Stromal cell of bone marrow (primary cell): ENCODE data around the gene UBE2E2.

Experiments used
- DNase-seq: peaks from one replicate; pipeline ENCODE4 v3.0.0-alpha.2; 2012; ENCODE audit warnings: low read depth

The UBE2E2 gene

DNA sequence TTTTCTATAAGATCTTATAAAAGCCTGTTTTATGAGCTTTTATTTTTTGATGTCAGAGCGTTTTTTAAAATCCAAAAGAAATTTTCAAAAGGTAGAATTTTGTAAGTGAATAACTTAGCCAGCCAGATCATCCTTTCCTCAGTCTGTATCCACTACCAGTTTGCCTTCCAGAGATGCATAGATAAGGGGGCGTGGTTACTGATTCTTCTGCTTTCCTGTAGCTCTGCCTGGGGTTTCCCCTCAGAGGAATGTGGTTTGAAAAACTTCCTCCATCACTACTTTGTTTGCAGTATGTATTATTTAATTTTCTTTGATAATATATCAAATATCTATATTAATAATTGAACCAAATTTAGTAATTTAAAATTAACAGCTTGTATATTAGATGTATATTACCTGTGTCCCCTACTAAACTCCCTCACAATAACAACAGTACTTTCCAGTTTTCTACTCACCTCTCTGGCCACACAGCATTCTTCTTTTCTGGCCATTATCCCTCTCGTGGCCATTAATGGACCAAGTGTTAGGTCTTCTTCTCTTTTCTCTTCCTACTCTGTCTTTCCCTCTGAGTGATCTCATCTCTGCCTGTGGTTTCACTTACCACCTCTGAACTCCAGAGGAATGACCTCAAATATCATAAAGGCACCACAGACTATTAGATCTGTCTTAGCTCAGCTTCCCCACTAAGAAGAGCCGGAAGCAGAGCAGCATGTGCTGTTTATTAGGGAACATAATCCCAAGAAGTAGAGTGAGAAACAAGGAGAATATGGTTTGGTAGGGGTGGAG is 239.7 kb downstream of the UBE2E2 start:
- DNase-seq = peak; percentile 13

DNA sequence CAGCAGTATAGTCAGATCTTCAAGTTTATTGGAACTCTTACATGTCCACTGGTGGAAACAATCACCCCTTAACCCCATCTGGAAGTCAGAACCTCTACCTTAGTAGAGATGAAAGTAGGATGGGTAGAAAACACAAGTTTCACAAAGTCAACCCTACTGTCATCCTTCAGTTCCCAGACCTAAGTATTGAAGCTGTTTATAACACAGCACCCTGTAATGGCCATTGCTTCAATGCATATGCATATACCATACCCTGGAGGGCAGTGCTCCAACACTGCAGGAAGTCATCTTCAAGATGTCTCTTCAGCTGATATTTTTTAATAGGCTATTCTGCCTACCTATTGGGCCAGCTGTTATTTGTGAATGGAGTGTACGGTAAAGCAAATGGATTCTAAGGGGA is 241.3 kb downstream of the UBE2E2 start:
- no peak for DNase-seq

DNA sequence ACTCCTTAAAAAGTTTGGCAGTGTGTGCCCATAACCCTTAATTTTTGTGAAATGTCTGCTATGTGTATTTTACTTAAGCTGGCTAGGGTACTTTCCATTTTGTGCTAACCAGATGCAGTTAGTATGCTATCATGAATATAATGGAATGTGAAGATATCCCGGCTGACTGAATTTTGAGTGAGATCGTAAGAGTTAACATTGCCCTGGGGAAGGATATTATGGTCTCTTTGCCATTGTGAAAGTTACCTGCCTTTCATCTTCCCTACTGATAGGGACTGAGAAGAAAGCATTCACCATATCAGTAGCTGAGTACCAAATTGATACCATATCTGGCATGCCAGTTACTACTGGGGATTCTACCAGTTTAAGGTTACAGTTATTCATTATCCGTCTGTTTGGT is 243.2 kb downstream of the UBE2E2 start:
- no peak for DNase-seq

DNA sequence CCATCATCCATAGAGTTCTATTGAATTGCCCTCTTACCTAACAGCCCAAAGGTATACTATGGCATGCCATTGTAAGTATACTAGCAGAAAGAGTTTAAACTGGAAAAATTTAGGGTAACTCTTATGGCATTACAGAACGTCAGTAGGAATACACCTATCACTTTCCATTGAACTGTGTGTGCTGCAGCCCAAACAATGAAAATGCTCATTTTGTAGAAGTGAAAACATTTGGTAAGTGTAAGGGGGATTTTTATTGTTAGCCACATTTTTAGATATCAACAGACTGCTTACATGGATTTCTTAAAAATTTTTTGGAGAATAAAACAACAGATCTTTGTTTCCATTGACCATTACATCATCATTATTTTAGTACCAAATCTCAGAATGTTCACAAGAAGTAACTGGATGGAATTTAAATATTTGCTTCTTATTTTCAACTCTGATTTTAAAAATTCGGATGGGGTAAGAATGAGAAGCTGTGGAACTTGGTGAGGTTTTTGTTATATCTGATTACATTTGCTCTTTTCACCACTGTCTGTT is 245.9 kb downstream of the UBE2E2 start:
- DNase-seq = no peak

DNA sequence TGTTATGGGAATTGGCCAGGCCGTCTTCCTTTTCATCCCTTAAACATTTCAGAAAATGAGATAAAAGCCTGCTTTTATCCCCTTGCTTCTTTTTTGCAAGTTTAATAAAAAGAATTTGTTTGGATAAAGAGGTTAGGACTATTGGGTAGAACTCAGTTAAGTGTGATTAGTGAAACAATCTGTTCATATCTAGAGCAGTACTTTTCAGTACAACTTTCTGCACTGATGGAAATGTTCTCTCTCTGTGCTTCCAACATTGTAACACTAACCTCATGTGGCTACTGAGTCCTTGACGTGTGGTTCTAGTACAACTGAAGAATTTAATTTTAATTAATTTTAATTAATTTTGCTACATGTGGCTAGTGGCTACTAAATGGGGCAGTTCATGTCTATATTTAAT is 246.9 kb downstream of the UBE2E2 start:
- no peak for DNase-seq

DNA sequence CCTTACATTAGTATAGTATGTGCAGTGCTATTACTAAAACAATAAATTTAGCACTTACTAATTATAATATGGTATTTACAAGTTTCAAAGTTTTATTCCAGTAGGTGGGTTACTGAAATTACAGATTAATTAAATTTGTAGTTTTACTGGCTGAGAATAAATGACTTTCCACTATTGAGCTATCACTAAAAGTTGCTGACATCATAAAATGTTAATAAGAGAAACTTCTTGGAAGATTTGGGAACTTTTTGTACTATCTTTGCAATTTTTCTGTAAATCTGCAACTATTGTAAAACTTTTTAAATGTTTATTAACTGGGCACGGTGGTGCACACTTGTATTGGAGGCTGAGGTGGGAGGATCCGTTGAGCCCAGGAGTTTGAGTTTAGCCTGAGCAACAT is 247.7 kb downstream of the UBE2E2 start:
- DNase-seq = no peak

DNA sequence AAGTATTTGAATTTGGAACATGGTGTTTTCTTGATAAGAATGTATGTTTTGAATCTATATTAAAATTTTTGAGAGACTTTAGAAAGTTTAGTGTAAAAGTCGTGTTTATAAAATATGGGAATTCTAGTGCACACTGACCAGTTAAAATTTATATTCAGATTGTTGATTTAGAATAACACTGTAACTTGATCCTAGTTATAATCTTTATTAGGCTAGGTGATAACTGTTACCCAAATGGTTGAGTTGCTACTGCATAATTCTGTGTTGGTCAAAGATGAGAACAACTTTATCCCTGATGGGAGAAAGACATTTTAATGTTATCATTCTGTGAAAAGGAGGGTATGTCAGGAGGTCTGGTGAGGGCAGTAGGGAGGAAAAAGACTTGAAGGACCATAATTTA is 249.3 kb downstream of the UBE2E2 start:
- no peak for DNase-seq

DNA sequence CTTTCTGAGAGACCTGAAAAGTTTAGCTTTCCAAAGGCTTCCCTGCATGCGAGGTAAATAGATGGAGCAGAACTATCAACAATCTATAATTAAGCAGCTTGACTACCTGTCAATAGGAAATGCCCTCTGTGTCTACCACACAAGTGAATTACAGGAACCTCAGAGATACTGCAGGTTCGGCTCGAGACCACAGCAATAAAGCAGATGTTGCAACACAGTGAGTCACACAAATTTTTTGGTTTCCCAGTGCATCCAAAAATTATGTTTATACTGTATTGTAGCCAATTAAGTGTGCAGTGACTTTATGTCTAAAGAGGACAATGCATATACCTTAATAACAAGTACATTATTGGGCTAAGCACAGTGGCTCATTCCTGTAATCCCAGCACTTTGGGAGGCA is 252.0 kb downstream of the UBE2E2 start:
- peak; percentile 69 for DNase-seq

DNA sequence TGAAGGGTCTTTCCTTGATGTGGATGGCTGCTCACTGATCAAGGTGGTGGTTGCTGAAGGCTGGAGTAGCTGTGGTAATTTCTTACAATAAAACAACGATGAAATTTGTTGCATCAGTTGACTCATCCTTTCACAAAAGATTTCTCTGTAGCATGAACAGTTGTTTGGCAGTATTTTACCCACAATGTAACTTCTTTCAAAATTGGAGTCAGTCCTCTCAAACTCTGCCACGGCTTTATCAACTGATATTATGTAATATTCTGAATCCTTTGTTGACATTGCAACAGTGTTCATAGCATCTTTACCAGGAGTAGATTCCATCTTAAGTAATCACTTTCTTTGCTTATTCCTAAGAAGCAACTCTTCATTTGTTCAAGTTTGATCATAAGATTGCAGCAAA is 252.6 kb downstream of the UBE2E2 start:
- peak; percentile 75 for DNase-seq

DNA sequence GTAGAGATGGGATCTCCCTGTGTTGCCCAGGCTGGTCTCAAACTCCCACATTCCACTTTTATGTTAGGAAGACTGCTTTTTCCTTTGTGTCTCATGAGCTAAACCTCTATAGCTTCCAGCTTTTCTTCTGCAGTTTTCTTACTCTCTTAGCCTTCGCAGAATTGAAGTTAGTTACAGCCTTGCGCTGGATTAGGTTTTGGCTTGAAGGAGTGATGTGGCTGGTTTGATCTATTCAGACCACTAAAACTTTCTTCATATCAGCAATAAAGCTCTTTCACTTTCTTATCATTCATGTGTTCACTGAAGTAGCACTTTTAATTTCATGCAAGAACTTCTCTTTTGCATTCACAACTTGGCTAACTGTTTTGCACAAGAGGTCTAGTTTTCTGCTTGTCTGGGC is 254.6 kb downstream of the UBE2E2 start:
- DNase-seq = no peak

DNA sequence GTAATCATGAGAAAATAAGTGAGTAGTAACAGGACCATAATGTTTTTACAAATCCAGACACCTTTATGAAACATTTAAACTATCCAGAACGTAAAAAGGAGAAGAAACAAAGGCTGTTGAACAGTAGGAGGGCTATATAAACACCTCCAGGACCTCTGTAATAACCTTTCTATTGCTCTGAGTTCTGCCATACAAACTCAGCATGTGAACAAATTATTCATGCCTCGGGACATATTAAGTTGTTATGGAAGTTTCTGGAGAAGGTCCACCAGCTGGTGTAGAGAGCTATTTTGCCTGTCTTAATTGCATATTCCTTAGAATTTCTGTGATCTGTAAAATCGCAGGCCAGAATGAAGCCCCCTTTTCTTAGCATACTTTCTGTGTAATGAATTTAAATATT is 256.3 kb downstream of the UBE2E2 start:
- DNase-seq = no peak

DNA sequence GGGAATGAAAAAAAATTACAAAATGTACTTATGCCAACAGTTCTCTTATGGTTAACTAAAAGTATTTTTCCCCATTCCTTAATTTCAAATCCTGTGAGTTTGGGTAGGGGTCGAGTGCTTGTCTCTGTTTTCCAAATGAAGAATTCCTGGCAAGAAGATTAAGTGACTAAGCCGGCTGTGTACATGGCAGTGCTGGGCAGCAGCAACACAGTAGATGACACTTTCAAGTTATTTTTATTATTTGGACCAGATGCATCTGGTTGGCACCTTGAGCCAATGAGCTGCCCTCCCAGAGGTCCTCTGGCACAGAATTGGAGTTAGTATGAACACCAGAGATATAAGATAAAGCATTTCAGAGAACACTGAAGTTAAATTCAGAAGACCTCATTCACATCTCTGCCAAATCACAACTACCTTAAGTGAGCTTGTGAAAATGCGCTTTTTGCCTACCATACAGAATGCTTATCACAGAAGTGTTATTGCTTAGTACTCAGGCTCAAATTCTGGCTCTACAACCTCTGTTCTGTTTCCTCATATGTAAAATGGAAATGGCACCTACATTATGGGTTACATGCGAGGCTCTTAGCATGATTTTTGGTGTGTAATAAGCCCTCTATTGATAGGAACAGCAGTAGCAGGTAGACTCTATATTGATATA is 256.9 kb downstream of the UBE2E2 start:
- no peak for DNase-seq

DNA sequence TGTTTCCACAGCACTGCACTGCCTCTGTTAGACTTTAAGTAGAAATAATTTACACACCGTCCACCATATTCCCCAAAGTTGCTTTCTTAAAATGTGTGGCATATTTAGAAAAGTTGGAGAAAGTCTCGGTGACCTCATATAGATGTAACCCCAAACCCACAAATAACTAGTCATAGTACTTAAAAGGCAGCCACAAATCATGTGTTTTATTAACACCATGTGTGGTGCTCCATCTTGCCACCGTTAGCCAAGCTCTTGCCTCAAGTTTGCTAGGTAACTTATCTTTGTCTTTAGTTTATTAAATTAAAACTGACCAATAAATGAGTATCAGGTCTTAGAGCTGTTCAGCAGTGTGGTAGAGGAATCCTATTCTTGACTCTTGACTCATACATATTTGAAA is 257.9 kb downstream of the UBE2E2 start:
- peak; percentile 15 for DNase-seq

DNA sequence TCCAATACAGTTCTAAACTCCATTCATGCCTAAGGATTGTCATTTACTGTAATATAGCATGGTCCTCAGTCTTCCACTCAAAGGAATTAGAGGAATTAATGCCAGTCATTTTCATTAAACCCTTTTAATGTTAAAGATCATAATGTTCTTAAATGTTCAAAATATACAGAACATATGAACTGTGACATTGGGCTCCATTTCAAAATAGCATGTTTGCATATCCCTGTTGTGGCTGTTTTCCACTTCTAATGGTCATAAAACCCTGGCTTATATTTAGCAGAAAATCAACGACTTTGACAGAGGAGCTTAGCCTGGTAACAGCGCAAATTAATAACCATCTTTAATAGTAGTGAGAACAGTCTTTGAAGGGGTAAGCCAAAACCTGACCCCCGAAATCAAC is 260.7 kb downstream of the UBE2E2 start:
- no peak for DNase-seq

DNA sequence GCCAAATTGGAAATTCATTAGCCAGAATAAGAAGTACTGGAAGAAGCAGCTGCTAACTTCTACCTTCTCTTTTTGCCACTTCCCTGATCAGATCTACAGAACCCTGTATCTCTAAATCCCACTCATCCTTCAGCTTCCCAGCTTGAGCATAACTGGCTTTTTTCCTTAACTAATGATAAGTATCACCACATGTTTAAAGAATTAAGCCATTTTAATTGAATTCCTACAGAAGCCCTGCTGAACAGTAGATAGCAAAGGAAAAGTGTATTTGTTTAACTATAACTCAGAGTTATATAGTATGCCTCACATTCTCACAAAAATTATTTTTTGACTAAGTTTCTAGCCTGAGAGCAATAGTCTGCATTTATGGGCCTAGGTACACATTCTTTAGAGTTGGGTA is 262.4 kb downstream of the UBE2E2 start:
- DNase-seq = no peak

DNA sequence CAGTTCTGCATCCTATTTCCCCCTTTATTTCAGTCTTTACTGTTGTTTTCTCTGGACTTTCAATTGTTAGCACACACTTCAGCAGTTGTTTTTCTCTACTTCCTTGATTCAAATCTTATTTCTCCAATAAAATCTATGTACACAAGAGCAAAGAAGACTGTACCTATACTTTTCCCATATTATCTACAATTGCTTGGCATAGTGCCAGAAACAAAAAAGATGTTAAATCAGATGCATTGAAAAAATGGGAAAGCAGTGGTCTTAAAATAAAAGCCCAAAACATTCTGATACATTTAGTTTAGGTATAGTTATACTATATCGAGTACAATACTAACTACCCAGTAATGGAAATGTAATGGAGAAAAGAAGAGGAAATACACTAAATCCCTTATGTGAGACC is 265.1 kb downstream of the UBE2E2 start:
- no peak for DNase-seq

DNA sequence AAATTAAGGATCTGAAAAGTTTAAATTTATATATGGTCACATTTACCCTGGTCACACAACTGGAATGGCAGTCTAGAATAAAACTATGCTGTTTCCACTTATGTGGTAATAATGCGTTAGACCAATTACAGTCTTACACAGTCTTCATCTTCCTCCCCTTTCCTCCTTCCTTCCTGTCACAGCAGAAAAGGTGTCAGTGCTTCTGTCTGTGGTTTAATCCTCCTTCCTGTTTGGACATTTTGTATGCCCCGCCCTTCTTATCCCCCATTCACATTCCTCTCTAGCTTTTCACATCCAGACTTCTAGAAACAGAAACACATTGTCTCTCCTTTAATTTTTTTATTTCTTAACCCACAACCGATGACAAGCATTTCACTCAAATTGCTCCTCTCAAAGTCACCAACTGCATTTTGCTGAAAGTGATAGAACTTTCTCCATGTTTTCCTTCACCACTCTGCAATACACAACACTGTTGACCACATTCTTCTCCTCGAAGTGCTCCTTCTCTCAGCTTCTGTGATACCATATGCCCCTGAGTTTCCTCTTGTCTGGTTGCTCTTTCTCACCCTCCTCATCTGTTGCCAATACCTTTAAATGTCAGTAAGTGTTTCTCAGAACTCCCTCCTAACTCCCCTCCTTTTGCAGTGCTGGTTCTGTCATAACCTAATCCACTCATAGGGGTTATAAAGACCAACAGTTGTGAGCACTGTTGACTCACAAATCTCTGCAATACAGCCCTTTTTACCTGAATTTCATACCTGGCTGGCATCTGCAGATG is 271.6 kb downstream of the UBE2E2 start:
- no peak for DNase-seq

DNA sequence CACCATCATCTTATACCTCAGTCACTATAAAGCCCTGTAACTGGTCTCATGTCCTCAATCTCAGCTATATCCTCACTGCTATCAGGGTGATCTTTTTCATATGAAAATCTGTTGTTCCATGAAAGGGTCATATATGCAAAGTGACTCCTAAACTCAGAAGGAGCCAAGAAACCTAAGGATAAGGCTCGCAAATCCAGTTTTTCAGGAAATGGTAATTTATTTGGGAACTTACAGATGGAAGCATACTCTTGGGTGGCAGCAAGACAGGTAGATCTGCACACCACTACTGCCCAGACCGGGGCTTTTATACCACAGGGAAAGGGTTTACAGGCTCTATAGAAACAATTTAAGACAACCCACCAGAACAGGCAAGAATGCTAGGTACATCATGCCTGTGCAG is 272.3 kb downstream of the UBE2E2 start:
- no peak for DNase-seq

DNA sequence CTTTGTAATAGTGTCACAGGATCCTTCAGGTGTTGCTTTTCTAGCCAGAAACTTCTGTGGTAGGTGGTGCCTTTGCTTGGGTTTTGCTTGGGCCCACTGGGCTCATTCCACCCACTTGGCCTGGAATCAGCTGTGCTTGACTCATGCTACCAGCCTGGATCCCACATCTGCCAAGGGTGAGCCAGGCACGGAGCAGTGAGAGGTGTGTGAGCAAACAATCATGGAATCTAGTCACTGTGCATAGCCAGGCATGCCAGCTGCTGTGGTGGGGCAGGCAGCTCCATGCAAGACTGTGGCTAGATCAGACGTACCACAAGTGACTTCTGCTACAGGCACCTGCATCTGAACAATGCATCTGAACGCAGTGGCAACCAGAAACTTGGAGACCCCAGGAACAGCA is 275.9 kb downstream of the UBE2E2 start:
- DNase-seq = no peak

DNA sequence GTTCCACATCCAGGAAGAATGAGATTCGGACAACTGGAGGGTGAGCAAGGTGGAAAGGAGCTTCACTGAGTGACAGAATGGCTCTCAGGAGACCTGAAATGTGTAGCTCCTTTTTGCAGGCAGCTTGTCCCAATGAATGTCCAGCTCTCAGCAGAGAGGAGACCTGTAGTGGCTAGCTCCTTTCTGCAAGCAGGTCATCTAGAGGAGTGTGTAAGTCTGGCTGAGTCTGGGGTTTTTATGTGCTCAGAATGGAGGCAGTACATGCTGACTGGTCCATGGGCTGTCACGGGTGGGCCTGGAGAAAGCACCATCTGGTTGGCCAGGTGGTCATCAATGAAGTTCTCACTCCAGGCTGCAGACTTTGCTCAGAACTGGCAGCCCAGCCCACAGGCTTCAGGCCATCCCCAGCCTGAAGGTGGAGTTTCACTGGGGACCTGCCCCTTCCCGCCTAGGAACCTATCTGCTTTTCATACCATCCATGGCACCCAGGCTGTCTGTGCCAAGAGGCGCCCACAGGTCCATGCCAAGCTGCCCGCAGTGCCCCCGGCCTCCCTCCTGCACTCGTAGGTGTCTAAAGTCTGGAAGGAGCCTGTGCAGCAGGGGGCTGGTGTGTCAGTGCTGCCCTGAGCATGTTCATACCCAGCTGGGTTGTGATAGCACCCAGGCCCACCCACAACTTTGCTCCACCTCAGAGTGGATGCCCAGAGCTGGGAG is 276.6 kb downstream of the UBE2E2 start:
- no peak for DNase-seq

DNA sequence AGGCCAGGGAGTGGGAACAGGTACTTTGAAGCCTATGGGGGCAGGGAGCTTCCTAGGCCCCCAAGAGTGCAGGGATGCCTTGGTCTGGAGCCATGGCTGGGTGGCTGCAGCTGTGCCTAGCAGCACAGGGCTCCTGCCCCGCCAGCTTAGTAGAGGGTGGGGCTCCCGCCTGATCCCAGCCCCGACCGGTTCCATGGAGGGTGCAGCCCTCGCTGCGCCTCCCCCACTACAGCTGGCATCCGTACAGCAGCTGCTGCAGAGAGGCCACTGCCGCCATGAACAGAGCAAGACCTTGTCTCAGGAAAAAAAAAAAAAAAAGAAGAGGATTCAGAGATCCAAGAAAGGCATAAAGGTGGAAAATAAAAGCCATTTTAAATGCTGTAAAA is 277.2 kb downstream of the UBE2E2 start:
- no peak for DNase-seq

DNA sequence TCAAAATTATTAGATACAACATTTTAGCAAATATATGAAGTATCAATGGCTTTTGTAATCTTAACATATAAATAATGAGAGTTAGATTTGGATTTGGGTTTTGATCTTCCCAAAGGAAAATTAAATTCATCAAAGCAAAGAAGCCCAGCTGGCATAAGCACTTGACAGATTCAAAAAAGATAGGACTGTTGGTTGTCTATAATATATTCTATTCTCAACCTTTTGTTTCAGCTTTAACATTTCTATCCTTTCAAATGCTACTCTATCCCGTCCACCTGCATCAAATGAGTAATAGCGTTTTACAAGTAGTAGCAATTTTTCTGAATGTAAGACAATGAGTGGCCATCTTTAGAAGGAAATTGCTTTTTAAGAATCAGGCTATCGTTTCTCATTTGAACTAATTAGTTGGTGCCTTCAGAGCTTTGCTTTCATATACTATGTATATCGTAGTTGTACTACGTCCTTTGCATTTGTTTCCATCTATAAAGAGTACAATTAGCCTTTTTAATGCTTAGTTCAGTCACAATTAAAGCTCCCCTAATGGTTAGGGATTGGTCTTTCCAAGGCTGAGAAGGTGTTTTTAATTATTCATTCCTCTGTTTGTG is 278.0 kb downstream of the UBE2E2 start:
- DNase-seq = no peak
